NCI-H226 (cell line): Measurements from ENCODE around the gene PCBP4.

Source experiments
- DNase-seq: peaks from one replicate; pipeline ENCODE4 v3.0.0-alpha.2; 2015

Gene PCBP4

DNA sequence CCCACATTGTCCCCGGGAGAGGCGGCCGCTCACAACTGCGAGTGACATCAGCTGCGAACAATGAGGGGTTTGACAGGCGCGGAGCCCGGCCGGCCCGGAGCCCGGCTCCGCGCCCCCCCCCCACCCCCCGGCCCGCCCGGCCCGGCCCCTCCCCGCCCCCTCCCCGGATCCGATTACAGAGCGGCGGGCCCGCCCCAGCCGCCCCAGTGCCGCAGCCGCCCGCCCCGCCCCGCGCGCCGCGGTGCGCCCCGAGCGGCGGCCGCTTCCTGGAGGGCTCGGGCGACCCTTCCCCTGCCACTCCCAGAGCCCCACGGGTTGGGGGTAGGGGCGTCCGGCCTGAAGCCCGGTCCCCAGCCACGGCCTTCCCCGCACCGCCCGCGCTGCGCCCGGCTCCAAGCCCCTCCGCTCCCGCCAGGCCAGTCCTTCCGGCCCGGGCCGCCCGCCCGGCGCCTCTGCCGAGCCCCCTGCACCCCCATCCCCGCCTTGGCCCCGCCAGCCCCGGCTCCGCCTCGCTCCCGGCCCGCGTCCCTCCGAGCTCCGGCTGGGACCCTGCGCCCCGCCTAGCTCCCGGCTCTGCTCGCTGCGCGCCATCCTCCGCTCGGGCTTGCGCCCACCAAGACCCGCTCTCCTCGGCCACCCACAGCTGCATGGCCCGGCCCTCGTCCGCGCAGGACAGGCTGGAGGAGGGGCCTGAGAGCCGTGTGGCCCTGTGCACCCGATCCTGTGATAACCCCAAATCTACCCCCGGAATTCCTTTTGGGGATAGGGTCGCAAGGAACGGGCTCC, at the start of gene PCBP4:
TSS of gene PCBP4 (minus strand) at position 71 of the 786 bp plus-strand sequence. CDS start 6,214 bp downstream, outside the sequence.
- DNase-seq = no peak

DNA sequence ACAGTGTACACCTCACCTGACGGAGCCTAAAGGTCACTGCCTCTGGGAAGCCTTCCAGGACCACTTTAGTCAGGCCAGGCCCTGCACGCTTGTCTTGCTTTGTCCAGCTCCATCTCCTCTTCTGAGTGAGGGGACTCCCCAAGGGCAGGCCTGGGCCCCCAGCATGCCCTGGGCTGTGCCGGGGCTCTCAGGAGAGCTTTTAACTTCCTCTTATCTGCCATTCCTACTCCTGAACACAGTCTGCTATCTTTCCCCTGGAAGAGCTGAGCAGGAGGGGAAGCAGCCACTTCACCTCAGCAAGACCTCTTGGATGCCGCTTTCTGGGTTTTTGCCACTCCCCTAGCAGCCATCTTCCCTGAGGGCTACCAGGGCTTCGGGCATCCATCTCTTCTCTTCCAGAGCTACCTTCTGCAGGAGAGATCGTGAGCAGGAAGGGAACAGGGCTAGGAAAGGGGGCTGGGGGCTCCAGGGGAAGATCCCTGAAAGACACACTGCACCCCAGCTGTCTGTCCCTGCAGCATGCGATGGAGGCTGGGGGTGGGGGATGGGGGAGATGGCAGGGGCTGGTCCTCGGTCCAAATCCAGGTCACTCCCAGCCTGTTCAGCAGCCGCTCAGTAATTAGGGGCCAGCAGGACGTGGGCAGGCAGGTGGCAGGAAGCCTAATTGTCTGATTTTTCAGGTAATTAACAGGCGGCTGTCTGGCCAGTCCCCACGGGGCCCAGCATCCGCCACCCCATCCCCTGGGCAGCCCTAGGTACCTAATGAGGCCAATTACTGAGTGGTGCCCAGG, 48.4 kb upstream of the PCBP4 start:
- DNase-seq = no peak

DNA sequence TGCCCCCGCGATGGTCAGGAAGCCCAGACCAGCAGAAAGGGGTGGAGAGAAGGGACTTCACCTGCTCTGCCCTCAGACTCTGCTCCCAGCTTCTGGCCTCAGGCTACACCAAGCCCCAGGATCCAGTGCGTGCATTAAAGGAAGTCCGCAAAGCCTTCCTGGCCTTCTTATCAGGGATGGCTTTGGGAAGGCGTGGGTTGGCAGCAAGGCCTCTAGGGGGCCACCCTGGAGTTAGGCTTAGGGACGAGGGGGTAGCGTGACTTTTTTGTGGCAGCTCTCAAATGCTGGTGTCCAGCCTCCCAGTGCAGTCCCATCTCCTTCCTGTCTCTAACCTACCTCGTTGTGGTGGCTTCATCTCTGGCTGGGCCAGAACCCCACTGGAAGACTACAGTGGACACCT, 47.4 kb upstream of the PCBP4 start:
- DNase-seq = no peak

DNA sequence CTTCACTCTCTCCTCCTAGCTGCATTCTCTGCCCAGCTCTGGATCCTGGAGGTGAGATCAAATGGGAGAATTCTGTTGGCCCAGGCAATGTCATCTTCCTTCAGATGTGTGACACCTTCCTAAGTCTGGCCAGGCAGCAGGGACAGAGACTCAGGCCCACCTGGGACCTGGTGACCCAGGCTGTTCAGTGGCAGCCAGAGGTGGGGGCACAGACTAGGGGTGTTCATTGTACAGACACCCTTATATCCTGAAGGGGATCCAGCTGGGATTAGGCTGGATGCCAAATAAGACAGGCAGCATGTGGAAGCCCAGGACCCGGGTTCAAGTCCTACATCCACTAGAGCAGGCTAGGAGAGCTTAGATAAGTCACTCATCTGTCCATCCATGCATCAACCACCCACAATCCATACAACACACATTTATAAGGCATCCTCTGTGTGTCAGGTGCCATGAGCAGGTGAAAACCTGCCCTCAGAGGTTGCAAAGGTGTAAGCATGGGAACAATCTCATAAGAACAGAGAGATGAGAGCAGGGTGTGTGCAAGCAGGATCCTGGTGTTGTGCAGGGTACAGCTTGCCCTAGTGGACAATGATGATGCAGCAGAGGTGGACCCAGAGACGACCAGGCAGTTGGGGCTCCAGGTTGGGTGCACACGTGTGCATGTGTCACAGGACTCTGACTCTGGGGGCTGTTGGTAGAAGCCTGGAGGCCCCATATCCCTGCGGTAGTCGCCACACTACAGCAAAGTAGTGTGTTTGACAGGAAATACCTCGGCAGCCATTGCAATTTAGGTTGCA, 46.7 kb upstream of the PCBP4 start:
- no peak for DNase-seq

DNA sequence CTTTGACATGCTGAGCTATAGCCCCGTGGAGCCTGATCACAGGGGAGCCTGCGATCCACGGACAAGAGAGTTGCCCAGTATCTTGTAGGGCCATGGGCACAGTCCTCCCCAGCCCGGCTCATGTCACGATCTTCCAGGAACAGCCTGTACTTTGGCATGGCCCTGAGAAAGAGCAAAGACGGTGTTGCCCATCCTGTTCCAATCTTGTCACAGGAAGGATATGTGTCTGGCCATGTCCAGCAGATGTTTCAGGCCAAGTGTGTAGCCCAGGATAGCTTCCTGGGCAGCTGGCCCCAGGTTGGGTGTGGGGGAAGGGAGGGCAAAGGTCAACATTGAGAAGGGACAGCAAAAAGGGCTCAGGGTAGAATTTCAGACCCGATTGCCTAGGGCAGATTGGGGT, 45.4 kb upstream of the PCBP4 start:
- DNase-seq = no peak

DNA sequence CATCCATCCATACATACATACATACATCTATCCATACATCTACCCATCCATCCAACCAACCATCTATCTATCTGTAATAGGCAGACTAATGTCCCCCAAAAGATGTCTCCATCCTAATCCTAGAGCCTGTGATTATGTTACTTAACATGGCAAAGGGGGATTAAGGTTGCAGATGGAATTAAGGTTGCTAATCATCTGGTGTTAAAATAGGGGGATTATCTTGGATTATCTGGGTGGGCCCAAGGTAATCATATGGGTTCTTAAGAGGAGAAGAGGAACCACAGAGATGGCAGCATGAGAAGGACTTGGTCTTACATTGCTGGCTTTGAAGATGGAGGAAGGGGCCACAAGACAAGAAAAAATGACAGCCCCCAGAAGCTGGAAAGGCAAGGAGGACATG, 43.2 kb upstream of the PCBP4 start:
- DNase-seq = no peak

DNA sequence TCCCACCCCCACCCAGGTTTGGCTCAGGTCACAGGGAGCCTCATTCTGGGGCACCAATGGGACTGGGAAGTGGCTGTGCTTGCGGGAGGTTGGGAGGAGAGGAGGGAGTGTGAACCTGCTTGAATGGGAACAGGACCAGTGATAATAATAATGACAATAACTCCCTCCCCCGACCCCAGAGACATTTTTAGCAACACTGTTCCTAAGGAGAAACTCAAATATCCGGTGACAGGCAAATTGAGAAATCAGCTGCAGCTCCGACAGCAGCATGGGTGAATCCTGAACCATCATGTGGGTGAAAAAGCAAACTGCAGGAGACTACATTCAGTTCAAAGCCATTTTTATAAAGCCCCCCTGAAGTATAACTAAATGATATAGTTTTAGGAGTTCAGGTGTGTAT, 40.0 kb upstream of the PCBP4 start:
- DNase-seq = no peak

DNA sequence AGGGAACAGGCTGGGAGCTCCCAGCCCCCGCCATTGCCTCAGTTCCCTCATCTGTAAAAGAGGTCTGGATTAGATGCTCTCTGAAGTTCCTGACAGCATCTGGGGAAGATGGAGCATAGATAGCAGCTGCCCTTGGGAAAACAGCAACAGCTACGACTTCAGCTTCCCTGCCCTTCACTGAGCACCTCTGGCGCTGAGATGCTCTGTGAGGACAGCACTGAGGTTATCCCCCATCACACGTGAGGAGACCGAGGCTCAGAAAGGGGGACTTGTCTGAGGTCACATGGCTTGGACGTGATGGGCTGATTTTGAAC, 39.5 kb upstream of the PCBP4 start:
- DNase-seq = no peak

DNA sequence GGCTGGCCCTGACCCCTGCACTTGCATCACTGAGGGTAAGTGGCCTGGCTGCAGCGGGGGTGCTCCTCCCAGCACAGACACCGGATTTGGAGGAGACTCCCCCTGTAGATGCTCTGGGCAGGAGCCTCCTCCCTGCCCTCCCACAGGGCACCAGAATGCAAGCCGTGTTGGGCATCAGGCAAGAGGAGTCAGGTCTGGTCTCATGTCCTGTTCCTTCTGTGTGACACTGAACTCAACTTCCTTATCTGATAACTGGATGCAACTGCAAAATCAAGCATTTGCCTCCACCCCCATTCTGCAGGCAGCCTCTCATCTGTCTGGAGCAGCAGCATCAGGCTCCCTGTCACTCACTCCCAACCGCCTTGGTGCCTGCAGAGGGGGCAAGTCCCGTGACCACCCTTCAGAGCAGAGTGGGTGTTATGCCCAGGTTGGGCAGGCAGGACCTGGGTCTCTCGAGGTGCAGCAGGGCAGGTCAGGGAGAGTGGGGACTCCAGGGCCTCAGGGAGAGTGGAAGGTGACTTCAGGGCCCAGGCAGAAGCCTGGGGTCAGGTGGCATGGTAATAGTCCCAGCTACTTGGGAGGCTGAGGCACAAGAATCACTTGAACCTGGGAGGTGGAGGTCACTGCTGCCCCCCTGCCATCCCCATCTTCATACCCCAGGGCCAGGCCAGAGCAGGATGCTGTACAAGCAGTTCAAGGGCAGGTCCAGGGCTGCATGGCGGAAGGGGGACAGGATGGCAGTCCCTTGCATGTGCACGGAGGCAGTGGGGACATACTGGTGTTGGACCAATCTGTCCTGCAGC, 39.0 kb upstream of the PCBP4 start:
- DNase-seq = no peak

DNA sequence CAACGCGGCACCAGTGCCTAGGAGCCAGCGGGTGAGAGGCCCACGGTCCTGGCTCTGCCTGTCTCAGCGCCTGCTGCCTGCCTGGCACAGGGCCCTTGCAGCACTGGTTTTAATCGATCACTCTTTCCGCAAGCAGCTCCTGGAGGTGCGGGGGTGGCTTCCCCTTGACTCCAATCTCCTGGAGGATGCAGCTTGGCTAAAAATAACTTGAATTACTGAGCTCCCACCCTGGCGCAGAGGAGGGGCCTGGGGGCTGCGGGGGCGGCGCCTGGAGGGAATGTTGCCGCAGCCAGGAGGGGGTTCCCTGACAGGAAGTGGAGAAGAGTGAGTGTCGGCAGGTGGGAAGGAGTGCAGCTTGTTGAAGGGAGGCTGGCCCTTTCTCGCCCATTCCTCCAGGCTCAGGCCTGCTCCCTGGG, 38.3 kb upstream of the PCBP4 start:
- DNase-seq = no peak

DNA sequence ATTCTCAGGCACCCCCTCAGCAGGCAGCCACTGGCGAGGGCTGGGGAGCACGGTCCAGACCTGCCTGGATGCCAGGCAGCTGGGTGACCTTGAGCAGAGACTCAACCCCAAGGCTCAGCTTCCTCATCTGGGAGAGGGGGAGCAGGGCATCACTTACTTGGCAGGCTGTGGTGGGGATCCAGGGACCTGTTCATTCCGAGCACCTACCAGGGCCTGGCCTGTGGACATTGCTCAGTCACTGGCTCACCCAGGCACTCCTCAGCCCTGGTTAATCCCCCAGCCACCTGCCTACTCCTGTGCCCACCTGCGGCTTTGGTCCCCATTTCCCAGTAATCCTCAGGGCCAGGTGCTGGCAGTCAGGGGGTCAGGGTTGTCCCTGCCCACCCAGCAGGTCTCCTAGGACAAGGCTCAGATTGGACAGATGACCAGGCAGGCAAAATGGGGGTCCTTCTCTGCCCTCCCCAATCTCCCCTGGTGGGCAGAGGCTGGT, 37.7 kb upstream of the PCBP4 start:
- no peak for DNase-seq

DNA sequence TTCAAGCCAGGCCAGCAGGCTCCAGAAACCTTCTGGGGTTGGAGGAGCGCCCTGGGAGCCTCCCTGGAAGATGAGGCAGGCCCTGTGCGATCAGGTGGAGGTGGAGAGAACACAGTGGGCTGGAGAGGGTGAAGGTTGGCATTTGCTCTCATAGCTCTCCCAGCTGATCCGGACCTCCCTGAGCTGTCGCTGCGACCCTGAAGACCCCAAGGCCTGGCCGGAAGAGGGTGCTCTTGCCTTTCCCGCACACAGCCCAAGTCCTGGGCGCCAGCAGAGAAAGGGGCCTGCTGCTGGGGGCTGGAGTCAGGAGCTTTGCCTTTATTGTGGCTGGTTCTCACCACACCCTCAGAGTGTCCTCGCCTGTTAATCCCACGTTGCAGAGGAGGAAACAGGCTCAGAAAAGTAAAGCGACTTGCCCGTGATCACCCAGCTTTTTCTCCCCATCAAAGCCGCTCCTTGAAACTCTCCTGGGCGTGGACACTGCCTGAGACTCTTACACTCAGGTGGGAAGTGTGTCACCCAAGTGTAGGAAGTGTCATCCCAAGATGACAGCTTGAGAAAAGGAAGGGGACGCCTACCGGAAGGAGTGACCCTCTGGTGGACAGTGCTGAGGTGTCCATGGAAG, 37.0 kb upstream of the PCBP4 start:
- DNase-seq = no peak

DNA sequence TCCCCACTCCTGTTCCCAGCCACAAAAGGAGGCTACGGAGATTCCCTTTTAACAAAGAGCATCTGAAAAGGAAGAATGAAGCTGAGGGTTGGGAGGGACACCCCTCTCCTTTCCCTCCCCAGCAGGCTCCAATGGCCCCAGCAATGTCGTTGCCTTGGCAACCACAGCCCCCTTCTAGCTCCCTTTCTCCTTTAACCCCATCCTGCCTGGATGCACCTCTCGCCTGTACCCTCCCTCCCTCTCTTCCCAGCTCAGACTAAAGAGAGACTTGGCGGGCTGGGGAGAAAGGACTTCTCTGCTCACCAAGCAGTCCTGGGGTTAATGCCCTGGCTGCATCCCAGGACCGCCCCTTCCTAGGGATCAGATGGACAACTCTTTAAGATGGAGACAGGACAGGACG, 35.5 kb upstream of the PCBP4 start:
- DNase-seq = no peak

DNA sequence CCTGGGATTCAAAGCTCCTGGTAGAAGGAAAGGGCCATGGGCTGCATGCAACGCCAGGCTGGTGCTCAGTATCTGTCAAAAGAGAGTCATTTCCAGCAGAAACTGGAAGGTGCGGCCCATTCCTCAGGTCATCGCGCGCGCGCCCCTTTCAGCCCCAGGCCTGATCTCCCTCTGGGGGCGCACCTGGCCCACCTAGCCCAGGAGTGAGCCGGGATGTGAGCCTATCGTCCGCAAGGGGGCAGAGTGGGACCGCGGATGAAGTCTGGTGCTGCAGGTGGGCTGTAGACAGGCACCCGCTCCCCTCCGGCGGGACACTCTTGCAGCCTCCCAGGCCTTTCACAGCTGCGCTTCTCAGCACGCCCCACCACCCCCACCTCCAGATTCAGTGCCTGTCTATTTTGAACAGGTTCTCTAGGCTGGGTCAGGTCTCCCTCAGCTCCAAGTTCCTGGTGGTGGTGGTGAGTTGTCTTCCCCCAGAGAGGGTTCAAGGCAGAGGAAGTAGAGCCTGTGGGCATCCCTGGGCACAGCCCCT, 34.3 kb upstream of the PCBP4 start:
- DNase-seq = peak; percentile 33

DNA sequence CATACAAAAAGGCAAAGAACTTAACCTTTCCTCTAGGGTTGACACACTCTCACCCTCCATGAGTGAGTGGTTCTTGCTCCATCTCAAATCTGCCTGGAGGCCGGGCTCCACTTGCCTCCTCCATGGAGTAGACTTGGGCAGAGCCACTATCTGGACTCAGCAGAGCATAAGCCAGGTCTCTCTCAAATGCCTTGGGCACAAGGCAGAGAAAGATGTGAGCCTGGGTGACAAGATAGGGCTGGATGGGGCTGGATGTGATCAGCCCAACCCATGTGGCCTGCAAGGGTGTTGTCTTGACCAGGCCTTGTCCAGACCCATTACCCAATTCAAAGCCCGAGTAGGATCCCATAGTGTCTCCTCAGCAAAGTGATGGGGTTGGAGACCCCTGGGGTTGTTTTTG, 32.6 kb upstream of the PCBP4 start:
- no peak for DNase-seq

DNA sequence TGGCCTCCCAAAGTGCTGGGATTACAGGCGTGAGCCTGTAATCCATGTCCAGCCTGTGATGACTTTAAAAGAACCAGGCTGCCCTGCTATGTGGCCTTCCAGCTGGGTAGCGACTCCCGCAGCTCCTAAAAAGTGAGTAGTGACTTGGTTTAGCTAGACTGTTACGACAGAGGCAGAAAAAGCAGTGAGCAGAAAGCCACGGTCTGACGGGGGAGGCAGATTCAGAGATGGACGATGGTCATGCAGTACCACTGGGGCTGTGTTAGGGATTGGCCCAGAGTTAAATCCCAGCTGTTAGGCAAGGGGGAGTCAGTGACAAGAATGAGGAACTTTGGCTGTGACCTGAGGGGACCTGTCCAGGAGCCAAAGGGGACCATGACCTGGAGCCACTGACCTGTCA, 31.5 kb upstream of the PCBP4 start:
- no peak for DNase-seq

DNA sequence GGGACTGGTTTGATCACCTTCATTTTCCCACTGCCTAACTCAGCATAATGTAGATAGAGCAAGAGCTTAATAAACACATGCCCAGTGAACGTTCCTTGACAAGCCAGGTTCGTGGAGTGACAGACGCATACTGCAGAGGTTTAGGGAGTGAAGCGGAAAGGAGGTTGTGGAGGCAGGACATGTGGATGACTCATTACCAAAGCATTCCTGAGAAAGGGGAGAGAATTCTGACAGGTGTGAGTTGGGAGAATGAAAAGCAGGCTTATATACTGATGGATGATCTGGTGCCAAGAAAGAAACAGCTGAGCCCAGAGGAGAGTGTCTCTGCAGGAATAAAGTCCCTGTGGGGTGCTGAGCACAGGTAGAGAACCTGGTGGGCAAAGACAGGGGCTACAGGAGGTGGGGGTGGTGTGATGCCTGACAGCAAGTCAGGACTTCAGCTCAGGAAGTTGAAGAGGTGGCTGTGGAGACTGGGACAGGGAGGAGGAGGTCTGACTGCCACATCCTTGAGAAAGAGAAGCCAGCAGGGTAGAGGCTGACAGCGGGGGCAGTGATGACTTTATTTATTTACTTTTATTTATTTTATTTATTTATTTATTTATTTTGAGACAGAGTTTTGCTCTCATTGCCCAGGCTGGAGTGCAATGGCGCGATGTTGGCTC, 30.8 kb upstream of the PCBP4 start:
- DNase-seq = peak; percentile 84

DNA sequence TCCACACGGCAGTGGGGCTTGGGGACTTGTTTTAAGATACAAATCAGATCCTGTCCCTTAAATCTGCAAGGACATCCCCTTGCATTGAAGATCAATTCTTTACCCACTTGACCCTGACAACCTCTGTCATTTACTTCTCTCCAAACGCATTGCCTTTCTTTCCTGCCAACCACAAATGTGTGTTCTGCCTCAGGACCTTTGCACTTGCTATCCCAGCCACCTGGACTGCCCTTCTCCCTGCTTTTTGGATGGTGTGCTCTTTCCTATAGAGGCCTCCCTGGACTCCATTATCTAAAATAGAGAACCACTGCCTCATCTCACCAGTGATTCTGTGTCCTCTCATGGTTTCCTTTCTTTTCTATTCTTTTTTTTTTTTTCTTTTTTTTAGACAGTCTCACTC, 29.9 kb upstream of the PCBP4 start:
- DNase-seq = no peak

DNA sequence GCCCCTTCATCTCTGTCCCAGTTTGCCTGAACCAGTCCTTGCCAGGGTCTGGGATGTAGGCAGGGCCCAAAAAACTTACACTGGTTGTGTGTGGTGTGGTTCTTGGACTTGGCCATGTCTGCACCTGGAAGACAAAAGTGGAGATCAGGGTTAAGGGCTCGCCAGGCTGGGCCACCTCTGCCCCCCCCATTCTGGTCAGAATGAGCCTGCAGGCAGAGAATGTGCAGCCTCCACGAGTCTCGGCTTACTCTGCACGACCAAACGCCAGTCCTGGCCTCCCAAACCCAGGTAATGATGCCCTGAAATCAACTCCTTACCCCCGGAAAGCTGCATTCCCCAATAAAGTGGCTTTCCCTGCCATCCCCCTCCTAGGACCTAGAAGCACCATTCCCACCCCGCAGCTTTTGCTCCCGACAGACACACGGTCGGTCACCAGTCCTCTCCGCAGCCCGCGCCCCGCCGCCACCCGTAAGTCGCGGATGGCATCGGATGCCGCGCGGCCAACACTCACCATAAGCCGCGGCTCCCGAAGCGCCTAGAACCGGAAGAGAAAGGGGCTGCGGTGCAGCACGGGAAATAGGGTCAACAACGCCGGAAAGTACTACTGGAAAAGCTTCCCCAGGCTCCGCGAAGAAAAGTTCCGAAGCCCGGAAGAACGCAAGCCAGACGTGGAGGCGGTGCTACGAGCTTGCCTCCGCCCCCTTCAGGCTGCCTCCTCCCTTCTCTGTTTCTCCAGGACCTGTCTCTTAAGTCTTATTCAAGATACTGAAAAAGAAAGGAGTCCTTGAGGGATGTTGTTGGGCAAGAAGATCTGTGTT, 28.3 kb upstream of the PCBP4 start, which contains the start of gene RPL29:
TSS of gene RPL29 (minus strand) at position 550 of the 818 bp plus-strand sequence. CDS start at position 116, 434 bp downstream.
- peak; percentile 88 for DNase-seq

DNA sequence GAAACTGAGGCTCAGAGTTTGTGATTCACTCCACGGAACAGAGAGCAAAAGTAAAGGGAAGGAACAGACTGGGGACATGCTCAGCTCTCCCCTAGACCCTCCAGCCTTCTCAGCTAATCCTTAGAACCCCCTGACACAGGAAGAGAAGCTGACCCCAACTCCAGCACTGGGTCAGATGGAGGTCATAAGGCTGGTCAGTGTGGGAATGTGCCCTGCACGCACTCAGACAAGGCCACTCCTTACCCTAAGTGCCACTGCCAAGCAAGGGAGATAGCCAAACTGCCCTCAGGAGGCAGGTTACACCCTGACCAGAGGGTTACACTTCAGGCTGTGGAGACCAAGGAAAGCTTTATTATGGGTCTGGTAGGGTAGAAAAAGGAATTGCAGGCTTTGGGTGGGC, 27.3 kb upstream of the PCBP4 start:
- DNase-seq = no peak
